ENCODE results near the gene GFI1.
A peak's percentile ranks its signal among the peaks of the same experiment; 100 is the strongest.
"Not testable (repeated sequence)": the region's sequence is repeated elsewhere in the genome, so short reads cannot be mapped to it uniquely, and the experiment has no call there.

GFI1 gene

DNA sequence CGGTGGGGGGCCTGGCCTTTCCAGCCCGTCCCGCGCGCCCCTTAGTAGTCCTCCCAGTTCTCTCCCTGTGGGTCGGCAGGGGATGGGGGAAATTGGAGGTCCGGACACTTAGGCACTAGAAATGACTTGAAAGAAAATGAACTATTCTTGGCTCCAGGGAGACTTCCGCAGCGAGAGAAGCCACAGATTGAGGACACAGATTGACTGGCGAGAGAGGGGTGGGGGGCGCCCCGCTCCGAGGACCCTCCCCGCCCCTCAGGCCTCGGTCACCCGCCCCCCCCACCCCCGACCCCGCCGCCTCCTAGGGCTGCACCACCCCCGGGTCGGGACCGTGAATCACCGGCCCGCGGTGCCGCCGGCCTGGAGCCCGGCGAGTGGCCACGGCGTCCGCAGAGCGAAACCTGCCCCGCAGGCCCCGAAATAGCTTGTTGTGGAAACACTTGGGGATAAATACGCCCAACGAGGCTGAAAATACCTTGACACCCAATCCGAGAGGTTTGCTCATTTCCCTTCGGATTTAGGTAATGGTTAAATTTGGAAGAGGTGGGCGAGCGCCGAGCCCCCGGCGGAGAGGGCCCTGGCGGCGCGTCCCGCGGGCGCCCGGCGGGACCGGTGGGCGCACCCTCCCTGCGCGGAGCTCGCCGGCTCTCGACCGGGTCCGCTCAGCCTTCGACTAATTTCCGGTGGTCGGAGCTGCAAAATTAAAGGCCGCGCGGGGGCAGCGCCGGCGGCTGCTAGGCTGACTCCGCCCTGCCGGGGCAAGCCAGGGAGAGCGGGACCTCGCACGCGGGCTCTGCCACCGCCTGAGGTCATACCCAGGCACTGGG, at the start of gene GFI1:
Gene GFI1, minus strand, starts transcription at position 675 of the 827 bp plus-strand sequence. CDS start 3,438 bp downstream, outside the sequence.
- peak; percentile 31 for DNase-seq (ENCODE audit: low spot score)

DNA sequence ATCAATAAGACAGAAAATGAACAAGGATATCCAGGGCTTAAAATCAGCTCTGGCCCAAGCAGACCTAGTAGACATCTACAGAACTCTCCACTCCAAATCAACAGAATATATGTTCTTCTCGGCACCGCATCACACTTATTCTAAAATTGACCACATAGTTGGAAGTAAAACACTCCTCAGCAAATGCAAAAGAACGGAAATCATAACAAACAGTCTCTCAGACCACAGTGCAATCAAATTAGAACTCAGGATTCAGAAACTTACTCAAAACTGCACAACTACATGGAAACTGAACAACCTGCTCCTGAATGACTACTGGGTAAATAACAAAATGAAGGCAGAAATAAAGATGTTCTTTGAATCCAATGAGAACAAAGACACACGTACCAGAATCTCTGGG, 45.6 kb upstream of the GFI1 start:
- not testable (repeated sequence) for DNase-seq (ENCODE audit: low spot score)

DNA sequence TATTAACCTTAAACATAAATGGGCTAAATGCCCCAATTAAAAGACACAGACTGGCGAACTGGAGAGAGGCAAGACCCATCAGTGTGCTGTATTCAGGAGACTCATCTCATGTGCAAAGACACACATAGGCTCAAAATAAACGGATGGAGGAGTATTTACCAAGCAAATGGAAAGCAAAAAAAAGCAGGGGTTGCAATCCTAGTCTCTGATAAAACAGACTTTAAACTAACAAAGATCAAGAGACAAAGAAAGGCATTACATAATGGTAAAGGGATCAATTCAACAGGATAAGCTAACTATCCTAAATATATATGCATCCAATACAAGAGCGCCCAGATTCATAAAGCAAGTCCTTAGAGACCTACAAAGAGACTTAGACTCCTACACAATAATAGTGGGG, 45.2 kb upstream of the GFI1 start:
- DNase-seq (ENCODE audit: low spot score) = not testable (repeated sequence)

DNA sequence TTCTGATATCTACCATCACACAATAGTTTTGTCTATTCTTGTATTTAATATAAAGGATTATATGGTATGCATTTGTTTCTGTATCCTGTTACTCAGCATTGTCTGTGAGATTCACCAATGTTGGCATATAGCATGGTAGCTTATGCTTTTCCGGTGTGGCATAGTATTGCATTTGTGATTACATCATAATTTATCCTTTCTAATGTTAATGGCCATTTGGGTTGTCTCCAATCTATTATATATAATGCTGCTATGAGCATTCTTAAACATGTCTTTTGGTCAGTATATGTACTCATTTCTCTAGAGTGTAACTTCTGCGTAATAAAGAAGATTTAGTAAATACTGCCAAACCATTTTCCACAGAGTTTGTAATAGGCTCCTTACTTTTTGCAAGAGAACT, 40.9 kb upstream of the GFI1 start:
- DNase-seq (ENCODE audit: low spot score) = no peak

DNA sequence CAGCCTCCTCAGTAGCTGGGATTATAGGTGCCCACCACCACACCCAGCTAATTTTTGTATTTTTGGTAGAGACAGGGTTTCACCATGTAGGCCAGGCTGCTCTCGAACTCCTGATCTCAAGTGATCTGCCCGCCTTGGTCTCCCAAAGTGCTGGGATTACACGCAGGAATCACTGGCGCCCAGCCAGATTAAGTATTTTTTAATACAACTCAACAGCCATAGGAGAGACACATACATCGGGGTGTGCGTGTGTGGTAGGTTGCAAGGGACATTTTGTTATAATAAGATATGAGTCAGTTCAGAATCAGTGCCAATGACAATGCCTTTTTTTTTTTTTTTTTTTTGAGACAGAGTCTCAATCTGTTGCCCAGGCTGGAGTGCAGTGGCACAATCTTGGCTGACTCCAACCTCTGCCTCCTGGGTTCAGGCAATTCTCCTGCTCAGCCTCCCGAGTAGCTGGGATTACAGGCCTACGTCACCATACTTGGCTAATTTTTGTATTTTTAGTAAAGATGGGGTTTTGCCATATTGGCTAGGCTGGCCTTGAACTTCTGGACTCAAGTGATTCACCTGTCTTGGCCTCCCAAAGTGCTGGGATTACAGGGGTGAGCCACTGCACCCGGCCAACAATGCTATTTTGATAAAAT, 38.3 kb upstream of the GFI1 start:
- not testable (repeated sequence) for DNase-seq (ENCODE audit: low spot score)

DNA sequence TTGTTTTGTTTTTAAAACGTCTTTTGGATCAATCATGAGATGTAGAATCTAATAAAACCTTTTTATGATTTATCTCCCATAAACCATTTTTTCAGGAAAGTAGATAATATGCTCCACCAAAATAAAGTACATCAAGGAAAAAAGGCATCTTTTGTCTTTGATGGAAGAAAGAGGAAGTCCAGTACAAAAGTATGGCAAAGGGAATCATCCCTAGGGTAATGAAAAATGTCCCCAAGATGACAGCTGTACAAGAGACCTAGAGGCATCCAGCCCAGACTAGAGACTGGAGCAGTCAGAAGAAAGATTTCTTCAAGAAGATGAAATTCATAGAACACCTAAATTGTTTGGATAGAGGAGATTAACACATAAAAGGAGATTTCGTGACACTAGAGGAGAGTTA, 32.3 kb upstream of the GFI1 start:
- no peak for DNase-seq (ENCODE audit: low spot score)

DNA sequence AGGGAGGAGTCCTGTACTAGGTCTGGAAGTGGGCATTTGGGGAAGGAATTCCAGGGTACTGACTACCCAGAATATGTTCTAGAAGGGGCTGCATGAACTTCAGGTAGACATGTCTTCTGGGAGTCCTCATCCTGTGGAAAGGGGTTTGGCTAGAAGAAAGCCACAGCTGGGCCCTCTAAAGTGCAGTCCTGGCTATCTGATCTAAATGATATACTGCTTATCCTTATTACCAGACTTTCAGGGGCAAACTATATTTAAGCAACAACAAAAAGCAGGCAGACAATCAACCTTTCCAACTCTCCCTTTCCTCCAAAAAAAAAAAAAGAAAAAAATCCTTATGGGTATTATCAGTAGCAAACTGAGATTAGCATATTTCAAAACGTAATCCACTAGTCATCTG, 29.8 kb upstream of the GFI1 start:
- DNase-seq (ENCODE audit: low spot score) = no peak

DNA sequence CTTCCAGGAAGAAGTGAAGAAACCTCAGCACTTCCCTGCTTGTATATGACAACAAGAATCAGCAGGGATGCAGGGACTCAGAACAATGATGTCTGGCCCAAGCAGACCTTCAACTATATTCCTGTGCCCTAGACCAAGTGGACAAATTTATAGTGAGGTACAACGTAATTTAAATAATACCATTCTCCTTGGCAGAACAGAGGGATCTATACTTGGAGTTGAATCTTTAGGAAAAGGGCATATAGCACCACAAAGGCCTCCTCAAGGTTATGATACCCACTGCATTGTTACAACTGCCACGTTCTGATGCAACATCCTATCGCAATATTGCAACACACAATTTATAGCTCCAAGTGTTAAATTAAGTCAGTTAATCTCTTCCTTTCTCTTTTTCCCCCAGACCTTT, 29.1 kb upstream of the GFI1 start:
- DNase-seq (ENCODE audit: low spot score) = no peak

DNA sequence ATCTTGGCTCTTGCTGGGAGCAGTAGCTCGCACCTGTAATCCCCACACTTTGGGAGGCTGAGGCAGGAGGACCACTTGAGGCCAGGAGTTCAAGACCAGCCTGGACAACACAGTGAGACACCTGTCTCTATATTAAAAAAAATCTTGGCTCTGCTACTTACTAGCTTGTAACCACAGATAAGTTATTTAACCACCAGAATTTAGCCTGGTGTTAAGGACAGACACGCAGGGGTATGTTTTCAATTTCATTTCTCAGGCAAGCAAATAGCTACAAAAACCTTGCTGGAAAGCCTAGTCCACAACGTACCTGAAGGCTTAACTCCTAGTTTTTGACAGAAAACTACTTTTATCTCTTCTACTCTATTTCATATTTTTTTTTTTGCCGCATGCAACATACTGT, 24.8 kb upstream of the GFI1 start:
- DNase-seq (ENCODE audit: low spot score) = no peak

DNA sequence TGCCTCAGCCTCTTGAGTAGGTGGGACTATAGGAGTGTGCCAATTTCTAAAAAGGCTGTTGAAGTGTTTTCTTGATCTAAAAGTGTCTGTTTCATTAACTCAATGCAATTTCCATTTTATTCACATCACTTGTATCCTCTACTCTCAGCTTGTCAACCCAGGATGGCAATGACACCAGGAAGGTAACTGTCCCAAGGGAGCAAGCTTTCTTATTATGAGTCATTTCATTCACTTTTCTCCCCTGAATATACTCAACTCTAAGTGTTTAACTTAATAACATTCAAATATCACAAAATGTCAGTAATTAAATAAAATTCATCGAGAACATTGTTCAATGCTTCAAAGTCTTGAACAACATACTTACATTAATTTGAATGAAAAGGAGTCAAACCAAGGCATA, 22.9 kb upstream of the GFI1 start:
- no peak for DNase-seq (ENCODE audit: low spot score)

DNA sequence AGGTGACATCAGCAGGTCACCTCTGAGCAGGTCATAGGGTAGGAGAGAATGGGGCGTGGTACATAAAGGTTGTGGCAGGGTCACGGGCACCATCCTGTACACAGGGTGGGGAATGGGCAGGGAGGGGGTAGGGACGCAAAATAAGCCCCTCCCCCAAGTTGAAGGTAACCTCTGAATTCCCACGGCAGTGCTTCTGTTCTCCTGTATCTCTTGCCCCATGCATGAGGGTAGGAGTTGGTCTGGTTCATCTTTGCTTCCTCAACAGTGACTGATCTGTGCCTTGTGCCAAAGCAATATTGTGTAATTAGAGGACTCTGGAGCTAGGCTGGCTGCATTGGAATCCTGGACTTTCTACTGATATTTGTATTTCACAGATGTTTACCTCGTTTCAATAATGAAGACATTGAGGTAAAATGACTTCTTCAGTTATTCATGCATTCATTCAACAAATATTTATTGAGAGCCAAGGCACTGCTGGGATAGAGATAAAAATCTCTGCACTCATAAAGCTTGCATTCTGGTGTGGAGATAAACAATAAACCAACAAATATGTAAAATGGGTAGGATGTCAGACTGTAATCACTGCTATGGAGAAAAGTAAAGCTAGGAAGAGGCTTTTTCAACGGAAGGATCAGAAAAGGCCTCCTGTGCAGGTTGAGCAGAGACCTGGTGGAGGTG, 18.4 kb upstream of the GFI1 start:
- no peak for DNase-seq (ENCODE audit: low spot score)

DNA sequence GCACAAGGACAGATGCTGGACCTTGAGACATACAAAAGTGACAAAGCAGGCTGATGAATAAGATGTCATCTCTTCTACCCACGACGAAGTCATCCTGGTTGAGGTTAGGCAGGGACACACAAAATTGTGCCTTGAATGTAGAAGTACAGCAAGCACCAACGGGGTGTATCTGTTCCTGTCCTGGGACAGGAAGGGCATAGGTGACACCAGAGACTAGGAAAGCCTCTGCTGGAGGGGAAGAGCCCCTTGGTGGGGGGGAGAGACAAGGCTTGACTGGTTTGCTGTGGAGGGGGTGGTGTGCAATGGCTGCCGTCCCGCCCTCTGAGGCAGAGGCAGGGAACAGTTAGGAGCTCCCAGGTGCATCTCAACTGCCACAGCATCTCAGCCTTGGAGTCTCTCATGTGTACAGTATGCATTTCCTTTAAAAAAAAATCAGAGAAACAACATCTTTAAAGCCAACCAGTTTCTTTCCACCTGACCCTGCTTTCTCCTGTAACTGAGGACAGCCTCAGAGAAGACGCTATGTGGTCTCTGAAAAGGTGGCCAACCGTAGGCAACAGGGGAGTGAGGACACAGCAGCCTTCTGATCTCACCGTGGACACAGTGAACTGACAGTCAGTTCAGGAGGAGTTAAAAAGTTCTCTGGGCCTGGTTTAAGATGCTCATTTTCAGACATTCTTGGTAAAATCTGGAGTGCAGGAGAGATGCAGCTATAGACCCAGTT, 17.7 kb upstream of the GFI1 start:
- no peak for DNase-seq (ENCODE audit: low spot score)

DNA sequence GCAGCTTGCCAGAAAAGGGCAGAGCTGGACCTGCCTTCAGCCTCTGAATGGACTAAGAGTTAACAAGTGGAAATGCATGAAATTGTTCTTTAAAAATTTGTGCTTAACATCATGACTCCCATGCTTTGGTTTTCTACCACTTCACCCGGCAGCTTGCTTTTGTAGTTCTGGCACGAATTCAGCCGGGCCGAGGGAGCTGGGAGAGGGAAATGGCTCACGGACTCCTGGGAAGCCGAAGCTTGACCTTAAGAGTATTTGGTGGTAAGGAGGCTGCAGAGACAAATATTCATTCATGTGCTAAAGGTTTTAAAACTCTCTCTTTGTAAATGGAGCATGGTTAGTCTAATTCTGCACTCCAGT, 17.2 kb upstream of the GFI1 start:
- no peak for DNase-seq (ENCODE audit: low spot score)

DNA sequence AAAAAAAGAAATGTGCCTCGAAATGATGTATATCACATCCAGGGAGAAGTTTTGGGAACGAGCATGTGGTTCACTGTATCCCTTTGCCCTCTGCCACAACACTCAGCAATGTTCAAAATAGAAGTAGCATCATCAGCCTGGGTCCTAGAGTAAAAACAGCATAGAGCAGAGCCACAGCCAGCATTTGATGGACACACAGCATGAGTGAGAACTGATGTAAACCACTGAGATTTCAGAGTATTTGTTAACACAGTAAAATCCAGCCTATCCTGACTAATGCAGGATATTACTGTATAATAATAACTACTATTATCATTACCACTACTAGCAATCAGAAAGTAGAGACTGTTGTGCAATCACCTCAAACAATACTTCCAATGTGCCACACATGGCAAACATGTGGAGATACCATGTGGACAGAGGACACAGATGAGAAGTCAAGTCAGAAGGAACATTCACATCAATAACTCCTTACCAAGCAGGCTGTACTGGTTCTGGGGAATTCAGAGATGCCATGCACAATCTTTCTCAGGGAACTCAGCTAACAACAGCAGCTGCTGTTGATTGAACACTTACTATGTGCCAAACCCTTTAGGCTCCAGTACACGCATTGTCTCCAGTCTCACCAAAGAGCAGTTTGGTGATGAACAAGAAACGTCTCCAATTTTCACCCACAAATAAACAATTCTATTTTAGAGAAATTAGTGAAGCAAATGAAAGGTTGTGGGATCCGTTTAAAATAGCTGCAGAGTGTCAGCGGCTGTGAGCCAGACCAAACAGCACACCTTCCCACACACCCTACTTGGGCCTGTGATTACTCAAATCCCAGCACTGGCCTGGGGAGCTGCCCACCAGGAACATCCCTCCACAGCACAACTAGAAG, 16.6 kb upstream of the GFI1 start:
- no peak for DNase-seq (ENCODE audit: low spot score)

DNA sequence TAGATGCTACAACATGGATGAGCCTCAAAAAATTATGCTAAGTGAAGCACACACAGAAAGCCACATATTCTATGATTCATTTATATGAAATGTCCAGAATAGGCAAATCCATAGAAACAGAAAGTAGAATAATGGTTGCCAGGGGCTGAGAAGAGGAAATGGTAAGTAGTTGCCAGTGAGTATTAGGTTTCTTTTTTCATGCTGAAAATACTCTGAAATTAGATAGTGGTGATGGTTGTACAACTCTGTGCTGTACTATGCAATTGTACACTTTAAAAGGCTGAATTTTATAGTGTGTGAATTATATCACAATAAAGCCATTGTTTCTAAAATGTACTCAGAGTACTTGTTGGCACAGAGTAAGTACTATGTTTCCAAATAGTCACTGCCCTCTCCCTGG, 15.5 kb upstream of the GFI1 start:
- no peak for DNase-seq (ENCODE audit: low spot score)

DNA sequence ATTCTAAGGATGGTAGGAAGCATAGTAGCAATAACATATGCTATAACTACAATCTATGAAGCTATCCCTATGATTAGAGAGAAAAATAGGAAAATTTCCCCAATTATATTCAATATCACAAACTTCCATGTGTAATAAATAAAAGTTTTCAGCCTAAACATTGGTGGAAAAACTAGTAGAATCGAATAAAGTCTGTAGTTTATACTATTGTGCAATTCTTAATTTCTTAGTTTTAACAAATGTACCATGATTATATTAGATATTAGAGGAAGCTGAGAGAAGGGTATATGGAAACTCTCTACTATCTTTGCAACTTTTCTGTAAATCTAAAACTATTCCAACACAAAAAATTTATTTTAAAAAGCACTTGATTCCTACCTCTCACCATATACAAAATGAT, 13.8 kb upstream of the GFI1 start:
- DNase-seq (ENCODE audit: low spot score) = no peak

DNA sequence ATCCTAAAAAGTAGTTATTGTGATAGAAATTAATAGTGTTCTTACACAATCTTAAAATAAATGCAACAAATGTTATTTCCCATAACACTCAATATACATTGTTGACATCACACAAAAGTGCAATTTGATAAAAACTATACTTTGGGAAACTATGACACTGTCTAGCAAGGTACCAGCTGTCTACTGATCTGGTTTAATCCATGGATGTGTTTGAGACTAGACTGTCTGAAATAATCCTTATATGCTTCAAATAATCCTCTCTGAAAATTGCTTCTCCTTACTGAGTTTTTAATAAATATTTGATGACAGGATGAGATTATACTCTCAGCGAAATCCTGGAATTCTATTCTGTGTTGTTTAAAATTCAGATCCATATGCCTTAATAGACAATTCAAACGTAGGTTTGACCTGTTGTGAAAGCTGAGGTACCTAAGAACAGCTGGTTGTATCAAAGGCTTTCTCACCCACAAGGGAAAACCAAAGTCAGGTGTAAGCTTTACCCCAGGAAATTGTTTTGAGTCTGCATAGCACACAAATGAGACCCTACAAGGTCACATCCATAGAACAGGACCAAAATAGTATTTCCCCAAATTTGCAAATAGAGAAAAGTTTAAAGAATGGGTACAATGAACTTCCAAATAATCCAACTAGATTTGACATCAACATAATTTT, 8.8 kb upstream of the GFI1 start:
- peak; percentile 30 for DNase-seq (ENCODE audit: low spot score)

DNA sequence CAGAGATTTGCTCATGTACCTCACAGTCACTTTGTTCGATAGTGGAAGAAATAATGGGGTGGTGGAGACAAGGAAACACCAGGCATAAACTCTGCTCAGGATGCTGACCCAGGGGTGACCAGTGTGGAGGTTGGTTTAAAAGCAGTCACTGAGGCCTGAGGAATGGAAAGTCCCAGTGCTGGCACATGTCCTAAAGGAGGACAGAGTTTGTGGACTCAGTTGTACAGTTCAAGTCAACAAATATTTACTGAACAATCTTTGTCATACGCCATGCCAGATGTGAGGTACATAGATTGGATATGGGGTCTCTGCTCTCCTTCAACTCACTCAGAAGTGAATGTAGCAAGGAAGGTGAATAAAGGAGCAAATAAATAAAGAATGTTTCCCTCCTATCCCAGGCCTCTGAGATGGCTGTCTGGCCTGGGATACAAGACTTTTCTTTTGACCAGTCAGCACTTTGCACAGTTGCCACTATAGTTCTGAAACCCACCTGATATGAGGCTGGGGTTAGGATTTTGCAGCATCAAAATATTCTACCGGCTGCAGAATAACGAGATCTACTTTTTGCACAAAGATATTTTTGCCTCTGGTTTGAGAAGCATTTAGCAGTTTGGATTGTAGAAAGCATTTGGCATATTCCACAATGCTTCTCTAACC, 7.9 kb upstream of the GFI1 start:
- DNase-seq (ENCODE audit: low spot score) = no peak

DNA sequence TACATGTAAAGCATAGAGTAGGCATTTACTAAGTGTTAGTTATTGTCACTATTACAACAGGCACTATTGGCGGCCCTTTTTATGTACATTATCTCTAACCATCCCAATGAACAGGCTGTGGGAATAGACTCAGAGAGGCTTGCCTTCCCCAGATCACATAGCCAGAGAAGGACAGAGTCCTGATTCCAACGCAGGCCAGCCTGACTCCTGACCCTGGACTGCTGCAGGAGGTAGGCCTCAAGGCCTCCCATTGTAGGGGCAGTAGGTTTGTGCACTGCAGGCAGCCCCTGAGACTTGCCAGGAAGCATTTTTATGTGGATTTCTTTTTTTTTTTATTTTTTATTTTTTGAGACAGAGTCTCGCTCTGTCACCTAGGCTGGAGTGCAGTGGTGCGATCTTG, 6.4 kb upstream of the GFI1 start:
- no peak for DNase-seq (ENCODE audit: low spot score)

DNA sequence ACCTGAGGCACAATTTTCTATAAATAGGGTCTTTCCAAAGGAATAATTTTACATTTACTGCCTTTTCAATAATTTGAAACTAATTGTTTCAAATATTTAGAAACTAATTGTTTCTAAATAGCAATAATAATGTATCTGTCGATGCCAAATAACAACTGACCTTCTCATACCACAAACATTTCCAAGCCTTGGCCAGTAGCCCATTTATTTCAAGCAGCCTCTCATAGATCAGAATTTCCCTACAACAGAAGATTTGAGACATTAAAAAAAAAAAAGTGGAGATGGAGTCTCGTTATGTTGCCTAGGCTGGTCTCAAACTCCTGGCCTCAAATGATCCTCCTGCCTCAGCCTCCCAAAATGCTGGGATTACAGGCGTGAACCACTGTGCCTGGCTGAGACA, 2.1 kb upstream of the GFI1 start:
- no peak for DNase-seq (ENCODE audit: low spot score)
